ENCODE measurements around the gene KDM4B. TPM values are rescaled to one million over a fixed set of nuclear protein-coding genes. Genes with fewer than 3 reads are reported as not detected.

The KDM4B gene
- total and polyA plus RNA-seq, 3 donors from 2014 or later = 33.3 to 72.7 (median 67.7) TPM

GRCh38 chr19:5001615-5002014, 32.7 kb downstream of the KDM4B start:
- Histone ChIP-seq H3K36me3 (ENCODE audit: low read depth, missing control alignments) (no peaks in the 10 kb centered on the region), H3K9me3 (no peaks in the 10 kb centered on the region), H3K4me3 (no peak overlapping the region), H3K27me3 (no peaks in the 10 kb centered on the region), H3K27ac (no peak overlapping the region), H3K4me1 (no peaks in the 10 kb centered on the region)
- intact Hi-C loops (cut with DNase I; ENCODE audit: low total_unique reads) = no loop called here
- WGBS, 2 donors = 75 to 81% methylated on average over 3 of the region's 3 CpGs
- TF ChIP-seq POLR2A (IDR thresholded peaks at IDR 0.05) (no peak), CTCF (IDR thresholded peaks at IDR 0.05) (peak in 2 of 3 experiments; percentile 36 to 41)
- DNase-seq = no peak

GRCh38 chr19:5002143-5002542, 33.2 kb downstream of the KDM4B start:
- Histone ChIP-seq H3K27ac (no peak overlapping the region), H3K27me3 (no peaks in the 10 kb centered on the region), H3K9me3 (no peaks in the 10 kb centered on the region), H3K4me3 (no peak overlapping the region), H3K36me3 (ENCODE audit: low read depth, missing control alignments) (no peaks in the 10 kb centered on the region), H3K4me1 (no peaks in the 10 kb centered on the region)
- 77 to 86% methylated on average over 4 of the region's 4 CpGs for WGBS, 2 donors
- TF ChIP-seq CTCF (IDR thresholded peaks at IDR 0.05) = no peak
- TF ChIP-seq POLR2A (IDR thresholded peaks at IDR 0.05) = no peak
- DNase-seq = no peak
- intact Hi-C loops (cut with DNase I; ENCODE audit: low total_unique reads) = no loop called here

- Histone ChIP-seq H3K4me1 (no peaks in the 10 kb centered on the region), H3K9me3 (no peaks in the 10 kb centered on the region), H3K4me3 (no peak overlapping the region), H3K36me3 (ENCODE audit: low read depth, missing control alignments) (no peaks in the 10 kb centered on the region), H3K27ac (no peak overlapping the region), H3K27me3 (no peaks in the 10 kb centered on the region)
- no peak for DNase-seq
- intact Hi-C loops (cut with DNase I; ENCODE audit: low total_unique reads) = no loop called here
- TF ChIP-seq POLR2A (IDR thresholded peaks at IDR 0.05) (no peak), CTCF (IDR thresholded peaks at IDR 0.05) (no peak)
- WGBS, 2 donors = 86 to 88% methylated on average over 15 to 18 of the region's 18 CpGs
Measured at GRCh38 chr19:5003781-5004180, 34.9 kb downstream of the KDM4B start.

GRCh38 chr19:5005096-5005495, 36.2 kb downstream of the KDM4B start:
- no peak overlapping the region for H3K27ac ChIP-seq
- no peak for DNase-seq
- no peaks in the 10 kb centered on the region for H3K36me3 ChIP-seq (ENCODE audit: low read depth, missing control alignments)

More at GRCh38 chr19:5005096-5005495, 36.2 kb downstream of the KDM4B start:
- no peak for TF ChIP-seq CTCF (IDR thresholded peaks at IDR 0.05)
- TF ChIP-seq POLR2A (IDR thresholded peaks at IDR 0.05) = no peak
- Histone ChIP-seq H3K27me3 (no peaks in the 10 kb centered on the region), H3K4me1 (no peaks in the 10 kb centered on the region), H3K9me3 (no peaks in the 10 kb centered on the region), H3K4me3 (no peak overlapping the region)
- intact Hi-C loops (cut with DNase I; ENCODE audit: low total_unique reads) = no loop called here
- 93 to 94% methylated on average over 3 to 5 of the region's 5 CpGs for WGBS, 2 donors
